ENCODE measurements around the gene FARS2. TPM values are rescaled to one million over a fixed set of nuclear protein-coding genes. Genes with fewer than 3 reads are reported as not detected.

The FARS2 gene
- total RNA-seq, 1 experiment from 2014 or later, result 15.0 TPM

DNA sequence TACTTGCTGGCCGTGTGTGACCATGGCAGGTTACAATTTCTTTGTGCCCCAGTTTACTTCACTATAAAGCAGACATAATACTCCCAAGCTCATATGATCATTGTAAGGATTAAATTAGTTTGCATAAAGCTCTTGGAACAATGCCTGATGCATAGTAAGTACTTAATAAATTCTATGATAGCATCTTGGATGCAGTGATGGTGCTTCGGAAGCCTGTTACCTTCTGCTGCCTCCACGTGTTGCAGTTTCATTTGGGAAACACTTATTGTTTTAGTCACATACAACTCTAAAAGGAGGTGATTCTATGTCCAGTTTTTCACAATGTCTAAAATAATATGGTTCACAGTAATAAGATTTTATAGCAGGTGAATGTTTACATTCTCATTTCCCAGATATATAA is 401.5 kb downstream of the FARS2 start (continued):
- no peak for TF ChIP-seq ETV6 (CRISPR knock-in tag; IDR thresholded peaks at IDR 0.05)

DNA sequence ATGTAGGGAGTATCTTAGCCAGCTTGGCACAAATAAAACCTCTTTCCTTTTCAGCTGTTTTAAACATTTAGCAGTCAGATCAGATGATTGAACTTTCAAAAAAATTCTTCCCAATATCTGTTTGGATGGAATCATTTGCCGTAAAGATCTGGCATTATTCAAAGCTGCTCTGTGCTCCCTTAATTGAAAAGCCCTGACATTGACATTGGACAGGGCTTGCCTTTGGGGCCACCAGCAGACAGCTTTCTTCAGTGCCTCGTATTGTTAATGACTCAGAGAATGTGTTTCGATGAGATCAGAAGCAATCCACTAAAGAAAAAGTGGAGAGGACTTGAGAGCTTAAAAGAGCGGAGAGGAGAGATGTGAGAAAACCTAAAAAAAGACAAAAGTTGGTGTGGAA is 401.9 kb downstream of the FARS2 start:
- no peak for DNase-seq (ENCODE audit: low spot score)
- ATAC-seq, result no peak
- Mint-ChIP-seq H3K4me3 (no peak overlapping the region), H3K36me3 (no peaks in the 10 kb centered on the region), H3K4me1 (peaks cover 25% of the 10 kb centered on the region), H3K27me3 (ENCODE audit: low read depth) (no peaks in the 10 kb centered on the region), H3K27ac (no peak overlapping the region), H3K9me3 (peaks cover 10% of the 10 kb centered on the region)
- no peak for TF ChIP-seq SP1 (CRISPR knock-in tag; conservative IDR thresholded peaks at IDR 0.05)
- ChIA-PET POLR2A (no interaction called here), CTCF (interaction anchor here (0.9 kb wide), 1 partner anchor 192 kb away, joined by 3 read pairs; no protein-coding TSS in a partner anchor)

DNA sequence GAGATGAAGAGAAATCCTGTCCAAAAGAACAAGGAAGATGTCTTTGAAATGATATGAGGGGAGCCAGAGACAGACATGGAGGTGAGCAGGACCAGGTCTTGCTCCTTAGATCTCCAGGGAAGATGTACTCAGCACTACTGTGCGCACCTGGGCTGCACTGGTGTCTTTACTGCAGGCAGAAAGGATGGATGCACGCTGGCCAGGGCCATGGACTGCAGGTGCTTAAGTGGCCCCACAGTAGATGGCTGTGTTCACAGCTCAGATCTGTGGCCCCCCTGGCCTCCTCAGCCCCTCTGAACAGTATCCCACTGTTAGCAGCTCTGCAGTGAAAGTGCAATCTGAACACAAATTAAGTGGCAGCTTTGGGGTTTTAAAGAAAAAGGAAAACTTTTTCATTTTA is 402.4 kb downstream of the FARS2 start:
- H3K4me1 Mint-ChIP-seq, result peaks cover 25% of the 10 kb centered on the region
- no peaks in the 10 kb centered on the region for H3K27me3 Mint-ChIP-seq (ENCODE audit: low read depth)
- ATAC-seq, result no peak
- peaks cover 10% of the 10 kb centered on the region for H3K9me3 Mint-ChIP-seq
- no peaks in the 10 kb centered on the region for H3K36me3 Mint-ChIP-seq
- H3K27ac Mint-ChIP-seq, result no peak overlapping the region
- no peak overlapping the region for H3K4me3 Mint-ChIP-seq
- no peak for DNase-seq (ENCODE audit: low spot score)
- TF ChIP-seq, protein P1, sequence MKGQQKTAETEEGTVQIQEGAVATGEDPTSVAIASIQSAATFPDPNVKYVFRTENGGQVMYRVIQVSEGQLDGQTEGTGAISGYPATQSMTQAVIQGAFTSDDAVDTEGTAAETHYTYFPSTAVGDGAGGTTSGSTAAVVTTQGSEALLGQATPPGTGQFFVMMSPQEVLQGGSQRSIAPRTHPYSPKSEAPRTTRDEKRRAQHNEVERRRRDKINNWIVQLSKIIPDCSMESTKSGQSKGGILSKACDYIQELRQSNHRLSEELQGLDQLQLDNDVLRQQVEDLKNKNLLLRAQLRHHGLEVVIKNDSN (CRISPR knock-in tag; IDR thresholded peaks at IDR 0.05), result no peak
- ChIA-PET POLR2A (no interaction called here), CTCF (interaction anchor here (0.5 kb wide), 1 partner anchor 138 kb away, joined by 4 read pairs; no protein-coding TSS in a partner anchor)

DNA sequence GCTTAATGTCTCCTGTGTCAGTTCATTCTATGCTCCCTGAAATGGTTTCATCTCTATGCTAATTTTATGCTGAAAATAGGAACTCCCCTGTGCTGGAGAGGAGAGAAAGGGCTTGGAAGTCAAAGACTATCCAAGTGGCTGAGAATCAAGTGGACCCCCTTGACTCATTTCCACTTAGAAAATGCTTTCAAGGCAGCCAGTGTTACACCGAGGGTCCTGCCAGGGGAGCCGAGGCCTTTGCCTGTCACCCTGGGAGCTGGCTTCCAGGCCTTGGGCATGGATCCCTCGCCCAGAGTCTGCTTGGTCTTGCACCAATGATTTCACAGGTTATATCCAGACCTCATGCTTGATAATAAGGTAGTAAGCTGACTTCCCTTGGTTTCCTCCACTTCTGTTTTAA is 402.8 kb downstream of the FARS2 start:
- H3K27ac Mint-ChIP-seq, result no peak overlapping the region
- H3K36me3 Mint-ChIP-seq, result no peaks in the 10 kb centered on the region
- peaks cover 21% of the 10 kb centered on the region for H3K4me1 Mint-ChIP-seq
- TF ChIP-seq, protein P2, sequence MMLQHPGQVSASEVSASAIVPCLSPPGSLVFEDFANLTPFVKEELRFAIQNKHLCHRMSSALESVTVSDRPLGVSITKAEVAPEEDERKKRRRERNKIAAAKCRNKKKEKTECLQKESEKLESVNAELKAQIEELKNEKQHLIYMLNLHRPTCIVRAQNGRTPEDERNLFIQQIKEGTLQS (CRISPR knock-in tag; conservative IDR thresholded peaks at IDR 0.05), result no peak
- no peak for TF ChIP-seq ZNF121 (CRISPR knock-in tag; IDR thresholded peaks at IDR 0.05)
- TF ChIP-seq, protein P3, sequence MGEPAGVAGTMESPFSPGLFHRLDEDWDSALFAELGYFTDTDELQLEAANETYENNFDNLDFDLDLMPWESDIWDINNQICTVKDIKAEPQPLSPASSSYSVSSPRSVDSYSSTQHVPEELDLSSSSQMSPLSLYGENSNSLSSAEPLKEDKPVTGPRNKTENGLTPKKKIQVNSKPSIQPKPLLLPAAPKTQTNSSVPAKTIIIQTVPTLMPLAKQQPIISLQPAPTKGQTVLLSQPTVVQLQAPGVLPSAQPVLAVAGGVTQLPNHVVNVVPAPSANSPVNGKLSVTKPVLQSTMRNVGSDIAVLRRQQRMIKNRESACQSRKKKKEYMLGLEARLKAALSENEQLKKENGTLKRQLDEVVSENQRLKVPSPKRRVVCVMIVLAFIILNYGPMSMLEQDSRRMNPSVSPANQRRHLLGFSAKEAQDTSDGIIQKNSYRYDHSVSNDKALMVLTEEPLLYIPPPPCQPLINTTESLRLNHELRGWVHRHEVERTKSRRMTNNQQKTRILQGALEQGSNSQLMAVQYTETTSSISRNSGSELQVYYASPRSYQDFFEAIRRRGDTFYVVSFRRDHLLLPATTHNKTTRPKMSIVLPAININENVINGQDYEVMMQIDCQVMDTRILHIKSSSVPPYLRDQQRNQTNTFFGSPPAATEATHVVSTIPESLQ (CRISPR knock-in tag; IDR thresholded peaks at IDR 0.05), result no peak
- TF ChIP-seq FOXJ3 (CRISPR knock-in tag; IDR thresholded peaks at IDR 0.05; ENCODE audit: borderline replicate concordance), result no peak
- ChIA-PET CTCF (interaction anchor here (0.5 kb wide), 1 partner anchor 137 kb away, joined by 4 read pairs; no protein-coding TSS in a partner anchor), POLR2A (no interaction called here)
- H3K4me3 Mint-ChIP-seq, result no peak overlapping the region
- H3K9me3 Mint-ChIP-seq, result peaks cover 10% of the 10 kb centered on the region
- no peak for ATAC-seq
- DNase-seq (ENCODE audit: low spot score), result no peak
- no peaks in the 10 kb centered on the region for H3K27me3 Mint-ChIP-seq (ENCODE audit: low read depth)

DNA sequence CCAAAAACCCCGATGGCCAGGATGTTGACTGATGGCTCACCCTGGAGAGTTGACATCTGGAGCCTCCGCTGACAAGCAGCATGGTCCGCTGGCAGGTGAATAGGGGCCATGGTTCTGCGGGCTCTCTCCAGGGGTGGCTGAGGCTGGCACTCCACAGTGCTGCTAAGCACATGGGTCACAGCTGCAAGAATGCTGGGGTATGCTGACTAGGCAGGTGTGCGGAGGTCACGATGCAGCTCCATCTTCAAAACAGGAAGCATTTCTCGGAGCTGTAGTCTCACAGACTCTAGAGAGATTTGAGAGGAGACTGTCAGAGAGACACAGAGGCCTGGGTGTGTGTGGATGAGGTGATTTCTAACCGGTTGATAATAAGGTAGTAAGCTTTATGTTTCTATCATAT is 403.9 kb downstream of the FARS2 start:
- TF ChIP-seq, protein P4, sequence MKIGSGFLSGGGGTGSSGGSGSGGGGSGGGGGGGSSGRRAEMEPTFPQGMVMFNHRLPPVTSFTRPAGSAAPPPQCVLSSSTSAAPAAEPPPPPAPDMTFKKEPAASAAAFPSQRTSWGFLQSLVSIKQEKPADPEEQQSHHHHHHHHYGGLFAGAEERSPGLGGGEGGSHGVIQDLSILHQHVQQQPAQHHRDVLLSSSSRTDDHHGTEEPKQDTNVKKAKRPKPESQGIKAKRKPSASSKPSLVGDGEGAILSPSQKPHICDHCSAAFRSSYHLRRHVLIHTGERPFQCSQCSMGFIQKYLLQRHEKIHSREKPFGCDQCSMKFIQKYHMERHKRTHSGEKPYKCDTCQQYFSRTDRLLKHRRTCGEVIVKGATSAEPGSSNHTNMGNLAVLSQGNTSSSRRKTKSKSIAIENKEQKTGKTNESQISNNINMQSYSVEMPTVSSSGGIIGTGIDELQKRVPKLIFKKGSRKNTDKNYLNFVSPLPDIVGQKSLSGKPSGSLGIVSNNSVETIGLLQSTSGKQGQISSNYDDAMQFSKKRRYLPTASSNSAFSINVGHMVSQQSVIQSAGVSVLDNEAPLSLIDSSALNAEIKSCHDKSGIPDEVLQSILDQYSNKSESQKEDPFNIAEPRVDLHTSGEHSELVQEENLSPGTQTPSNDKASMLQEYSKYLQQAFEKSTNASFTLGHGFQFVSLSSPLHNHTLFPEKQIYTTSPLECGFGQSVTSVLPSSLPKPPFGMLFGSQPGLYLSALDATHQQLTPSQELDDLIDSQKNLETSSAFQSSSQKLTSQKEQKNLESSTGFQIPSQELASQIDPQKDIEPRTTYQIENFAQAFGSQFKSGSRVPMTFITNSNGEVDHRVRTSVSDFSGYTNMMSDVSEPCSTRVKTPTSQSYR (CRISPR knock-in tag; IDR thresholded peaks at IDR 0.05), result no peak
- TF ChIP-seq PRRX2 (CRISPR knock-in tag; IDR thresholded peaks at IDR 0.05) (no peak), ETV6 (CRISPR knock-in tag; IDR thresholded peaks at IDR 0.05) (no peak), ZNF138 (CRISPR knock-in tag; conservative IDR thresholded peaks at IDR 0.05) (no peak), MYBL2 (CRISPR knock-in tag; IDR thresholded peaks at IDR 0.05) (no peak), OVOL2 (CRISPR knock-in tag; IDR thresholded peaks at IDR 0.05; ENCODE audit: borderline replicate concordance) (no peak), NFATC4 (CRISPR knock-in tag; IDR thresholded peaks at IDR 0.05) (no peak), GABPB1 (CRISPR knock-in tag; IDR thresholded peaks at IDR 0.05) (no peak), GTF2I (CRISPR knock-in tag; conservative IDR thresholded peaks at IDR 0.05) (no peak), FOXP1 (CRISPR knock-in tag; IDR thresholded peaks at IDR 0.05; ENCODE audit: borderline replicate concordance) (no peak), EMX1 (CRISPR knock-in tag; IDR thresholded peaks at IDR 0.05) (no peak)
- TF ChIP-seq, protein P5, sequence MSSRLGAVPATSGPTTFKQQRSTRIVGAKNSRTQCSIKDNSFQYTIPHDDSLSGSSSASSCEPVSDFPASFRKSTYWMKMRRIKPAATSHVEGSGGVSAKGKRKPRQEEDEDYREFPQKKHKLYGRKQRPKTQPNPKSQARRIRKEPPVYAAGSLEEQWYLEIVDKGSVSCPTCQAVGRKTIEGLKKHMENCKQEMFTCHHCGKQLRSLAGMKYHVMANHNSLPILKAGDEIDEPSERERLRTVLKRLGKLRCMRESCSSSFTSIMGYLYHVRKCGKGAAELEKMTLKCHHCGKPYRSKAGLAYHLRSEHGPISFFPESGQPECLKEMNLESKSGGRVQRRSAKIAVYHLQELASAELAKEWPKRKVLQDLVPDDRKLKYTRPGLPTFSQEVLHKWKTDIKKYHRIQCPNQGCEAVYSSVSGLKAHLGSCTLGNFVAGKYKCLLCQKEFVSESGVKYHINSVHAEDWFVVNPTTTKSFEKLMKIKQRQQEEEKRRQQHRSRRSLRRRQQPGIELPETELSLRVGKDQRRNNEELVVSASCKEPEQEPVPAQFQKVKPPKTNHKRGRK (CRISPR knock-in tag; IDR thresholded peaks at IDR 0.05; ENCODE audit: borderline replicate concordance), result no peak
- ATAC-seq (no peak), DNase-seq (ENCODE audit: low spot score) (no peak)
- H3K27me3 Mint-ChIP-seq (ENCODE audit: low read depth), result no peaks in the 10 kb centered on the region
- peaks cover 10% of the 10 kb centered on the region for H3K4me1 Mint-ChIP-seq
- ChIA-PET CTCF (interaction anchor here (1.5 kb wide), 2 partner anchors 194 to 242 kb away, joined by 3 to 4 read pairs; no protein-coding TSS in a partner anchor), POLR2A (no interaction called here)
- H3K27ac Mint-ChIP-seq, result no peak overlapping the region
- peaks cover 10% of the 10 kb centered on the region for H3K9me3 Mint-ChIP-seq
- H3K4me3 Mint-ChIP-seq, result no peak overlapping the region
- H3K36me3 Mint-ChIP-seq, result no peaks in the 10 kb centered on the region

All from WTC11 (cell line).